Keratinocyte (primary cell): Measurements from ENCODE around the gene ATF7. TPM values are rescaled to one million over a fixed set of nuclear protein-coding genes. Genes with fewer than 3 reads are reported as not detected.

Experiments used
- DNase-seq: peaks from one replicate; pipeline ENCODE4 v3.0.0-alpha.2; 2011; ENCODE audit warnings: low read depth, missing footprints, low spot score
- FAIRE-seq: peaks from 2 replicates; lab custom pipeline; 2011; peaks lifted over from hg19 to GRCh38; lab: Jason Lieb, UNC
- H2AFZ ChIP-seq: 2 replicates; pipeline ENCODE4 v1.6.0; 2012; ENCODE audit warnings: low read length, control low read depth, inconsistent platforms; ENCODE audit not compliant: control insufficient read depth
- H3K27ac ChIP-seq: 2 replicates; pipeline ENCODE4 v1.5.1; 2011; ENCODE audit warnings: low read length; ENCODE audit not compliant: control insufficient read depth, insufficient read depth
- H3K27me3 ChIP-seq: 3 replicates; pipeline ENCODE4 v1.6.0; 2011; ENCODE audit warnings: low read length; ENCODE audit not compliant: control insufficient read depth, insufficient read depth; ENCODE audit errors: extremely low read depth
- H3K36me3 ChIP-seq, 2 experiments: 2 replicates in 1 of 2; 3 replicates in 1 of 2; pipeline ENCODE4 v1.5.1; 2011; ENCODE audit warnings: low read length in 2 of 2, mild to moderate bottlenecking in 1 of 2; ENCODE audit not compliant: control insufficient read depth in 2 of 2, insufficient read depth in 2 of 2; ENCODE audit errors: extremely low read depth in 1 of 2
- H3K4me1 ChIP-seq: 3 replicates; pipeline ENCODE4 v1.5.1; 2011; ENCODE audit warnings: low read length; ENCODE audit not compliant: control insufficient read depth, insufficient read depth; ENCODE audit errors: extremely low read depth
- H3K4me2 ChIP-seq: 3 replicates; pipeline ENCODE4 v1.6.0; 2011; ENCODE audit warnings: low read depth, low read length; ENCODE audit not compliant: control insufficient read depth, insufficient read depth; ENCODE audit errors: extremely low read depth
- H3K4me3 ChIP-seq, 3 experiments: fragments of 200-600 bp in 1 of 3; sonication (generic) in 1 of 3; 2 replicates in 2 of 3; 3 replicates in 1 of 3; pipeline ENCODE4 v1.5.1; 2011 to 2016; ENCODE audit warnings: low read length in 3 of 3, mild to moderate bottlenecking in 3 of 3, control low read depth in 2 of 3, inconsistent platforms in 1 of 3, low read depth in 1 of 3, mixed read lengths in 1 of 3, mixed run types in 1 of 3, moderate library complexity in 1 of 3; ENCODE audit not compliant: control insufficient read depth in 2 of 3, insufficient read depth in 2 of 3; ENCODE audit errors: extremely low read depth in 1 of 3
- H3K79me2 ChIP-seq: 2 replicates; pipeline ENCODE4 v1.6.0; 2012; ENCODE audit warnings: low read length; ENCODE audit not compliant: control insufficient read depth, insufficient read depth
- H3K9ac ChIP-seq: 3 replicates; pipeline ENCODE4 v1.6.0; 2011; ENCODE audit warnings: low read length; ENCODE audit not compliant: control insufficient read depth, insufficient read depth; ENCODE audit errors: extremely low read depth
- H3K9me1 ChIP-seq: 3 replicates; pipeline ENCODE4 v1.6.0; 2011; ENCODE audit warnings: low read length; ENCODE audit not compliant: control insufficient read depth, insufficient read depth; ENCODE audit errors: extremely low read depth
- H3K9me3 ChIP-seq: 2 replicates; pipeline ENCODE4 v1.5.1; 2012; ENCODE audit warnings: low read depth, low read length; ENCODE audit not compliant: control insufficient read depth
- H4K20me1 ChIP-seq: 3 replicates; pipeline ENCODE4 v1.6.0; 2011; ENCODE audit warnings: low read length; ENCODE audit not compliant: control insufficient read depth, insufficient read depth; ENCODE audit errors: extremely low read depth
- CTCF ChIP-seq, 3 experiments: IDR thresholded peaks in 1 of 3; conservative IDR thresholded peaks in 1 of 3; optimal IDR thresholded peaks in 1 of 3; 2 replicates in 2 of 3; 3 replicates in 1 of 3; pipeline versions ENCODE3 to v1.5.1; 2011; ENCODE audit warnings: low read length in 3 of 3, mild to moderate bottlenecking in 3 of 3, moderate library complexity in 2 of 3, control low read depth in 1 of 3, inconsistent platforms in 1 of 3; ENCODE audit not compliant: insufficient read depth in 2 of 3; ENCODE audit errors: extremely low read depth in 1 of 3
- EZH2 ChIP-seq: IDR thresholded peaks from one replicate; pipeline ENCODE4 v1.6.1; 2012; ENCODE audit warnings: inconsistent platforms, mild to moderate bottlenecking, low read length, moderate library complexity
- dilution Hi-C: fragments of 300-500 bp; cut with MboI; formaldehyde crosslinking; loops from one replicate; pipeline ENCODE4 v1.7.0; 2020; ENCODE audit warnings: low sequenced_read_pairs; ENCODE audit not compliant: extremely low pct_ligation_motif_present
- polyA plus RNA-seq, 5 experiments: library from polyadenylated mRNA; depleted of rRNA in 3 of 5; stranded (reverse) in 3 of 5; stranded (forward) in 1 of 5; unstranded in 1 of 5; fragments of >200 nt; gene quantifications; 1 replicate in 1 of 5; 2 replicates in 3 of 5; 3 replicates in 1 of 5; pipeline versions ENCODE4 v1.2.1 to v1.2.3, GENCODE V29; 2011 to 2012; ENCODE audit warnings: missing spikeins in 2 of 5, low read depth in 1 of 5, low replicate concordance in 1 of 5

Gene ATF7
- polyA plus RNA-seq, 1 donor (not counting 4 experiments of a cell fraction or from before 2014, with no cell fraction given): 16.3 TPM

GRCh38 chr12:53533471-53533870 lies 92.7 kb downstream of the ATF7 start:
- no peak for FAIRE-seq
- TF ChIP-seq CTCF (optimal IDR thresholded peaks at IDR 0.05 in 1 of 3, IDR thresholded peaks at IDR 0.05 in 1 of 3, conservative IDR thresholded peaks at IDR 0.05 in 1 of 3; ENCODE audit: extremely low read depth in 1 of 3, insufficient read depth in 2 of 3, low read length in 3 of 3) (no peak), EZH2 (no peak)

DNA sequence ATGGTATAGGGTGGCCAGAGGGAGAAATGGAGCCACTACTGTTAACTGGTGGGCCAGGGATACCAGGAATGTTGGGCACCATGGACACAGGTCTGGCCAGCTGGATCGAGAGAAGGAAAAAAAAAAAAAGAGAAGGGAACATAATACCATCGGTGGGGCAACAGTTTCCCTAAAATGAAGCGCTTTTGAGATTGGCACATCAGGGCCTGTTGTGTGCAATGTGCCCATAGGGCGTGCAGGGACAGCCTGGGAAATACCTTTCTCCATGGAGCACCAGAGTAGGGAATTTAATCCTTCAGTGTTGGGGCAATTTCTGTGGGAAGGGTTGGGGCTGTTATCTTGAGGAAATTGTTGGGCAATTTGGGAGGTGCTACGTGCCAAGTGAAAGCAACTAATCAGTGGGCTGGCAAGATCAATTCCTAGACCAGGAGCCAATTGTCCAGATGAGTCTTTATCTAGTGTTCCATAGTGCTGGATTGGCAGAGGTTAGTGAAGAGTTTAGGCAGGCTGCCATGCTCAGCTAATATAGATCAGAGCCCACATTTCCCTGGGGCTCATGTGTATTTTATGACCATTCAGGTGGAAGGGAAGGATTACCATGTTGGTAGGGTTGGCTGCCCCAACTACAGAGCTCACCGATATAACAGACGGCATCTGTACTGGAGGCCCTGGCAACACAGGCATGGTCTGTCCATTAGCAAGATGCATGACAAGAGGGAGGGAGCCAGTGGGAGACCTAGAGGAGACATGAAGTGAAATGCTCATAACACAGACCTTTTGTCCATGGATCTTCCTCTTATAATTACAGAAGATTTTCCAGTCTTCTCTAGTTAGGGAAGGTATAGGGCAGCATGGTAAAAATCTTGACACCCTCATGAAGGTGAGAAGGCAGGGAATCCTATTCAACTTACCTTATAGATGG lies 93.4 kb downstream of the ATF7 start:
- dilution Hi-C loops: no loop called here
- no peak for FAIRE-seq
- peaks cover 12 to 24% of the 10 kb centered on the region in 2 experiments for H3K36me3 ChIP-seq

More at GRCh38 chr12:53533471-53533870, 92.7 kb downstream of the ATF7 start:
- DNase-seq: no peak
- Histone ChIP-seq H3K27me3 (no peaks in the 10 kb centered on the region), H3K27ac (no peak overlapping the region), H3K4me2 (no peak overlapping the region), H3K9me3 (no peaks in the 10 kb centered on the region), H3K4me3 (no peak overlapping the region), H4K20me1 (no peaks in the 10 kb centered on the region), H3K4me1 (peaks cover 2% of the 10 kb centered on the region), H2AFZ (no peak overlapping the region), H3K9ac (no peak overlapping the region), H3K9me1 (no peaks in the 10 kb centered on the region), H3K79me2 (no peaks in the 10 kb centered on the region), H3K36me3 (peaks cover 12 to 24% of the 10 kb centered on the region in 2 experiments)
- dilution Hi-C loops: no loop called here

More for the DNA sequence above, 93.4 kb downstream of the ATF7 start:
- TF ChIP-seq CTCF (optimal IDR thresholded peaks at IDR 0.05 in 1 of 3, IDR thresholded peaks at IDR 0.05 in 1 of 3, conservative IDR thresholded peaks at IDR 0.05 in 1 of 3; ENCODE audit: extremely low read depth in 1 of 3, insufficient read depth in 2 of 3, low read length in 3 of 3) (no peak), EZH2 (no peak)
- DNase-seq: no peak
- Histone ChIP-seq H3K4me1 (peaks cover 2% of the 10 kb centered on the region), H3K9me3 (no peaks in the 10 kb centered on the region), H2AFZ (no peak overlapping the region), H4K20me1 (no peaks in the 10 kb centered on the region), H3K79me2 (no peaks in the 10 kb centered on the region), H3K27ac (no peak overlapping the region), H3K4me3 (no peak overlapping the region), H3K4me2 (no peak overlapping the region), H3K9ac (no peak overlapping the region), H3K27me3 (no peaks in the 10 kb centered on the region), H3K9me1 (no peaks in the 10 kb centered on the region)
